GM19025 (cell line): ENCODE data around the gene EEF1A1.
"Not testable (repeated sequence)": the region's sequence is repeated elsewhere in the genome, so short reads cannot be mapped to it uniquely, and the experiment has no call there.

Experiments
- ATAC-seq: cut with Tn5 transposase; IDR thresholded peaks from one replicate; pipeline ENCODE4 v1.9.1; 2021; ENCODE audit warnings: mild to moderate bottlenecking, low read depth, moderate library complexity; ENCODE audit not compliant: unreplicated experiment

Gene EEF1A1

GRCh38 chr6:73520688-73521350 is at the start of gene EEF1A1:
EEF1A1 (minus strand) TSS chr6:73521032; CDS start chr6:73520026, 1,006 bp downstream.
- ATAC-seq, result peak; percentile 53

- no peak for ATAC-seq
Observed at GRCh38 chr6:73569121-73569520, 48.3 kb upstream of the EEF1A1 start.

GRCh38 chr6:73566954-73567591 is 46.2 kb upstream of the EEF1A1 start:
- ATAC-seq, result no peak

- ATAC-seq, result not testable (repeated sequence)
Observed at GRCh38 chr6:73566486-73566871, 45.6 kb upstream of the EEF1A1 start.

- no peak for ATAC-seq
Observed at GRCh38 chr6:73565767-73566485, 45.1 kb upstream of the EEF1A1 start.

GRCh38 chr6:73564578-73565345 is 43.9 kb upstream of the EEF1A1 start:
- ATAC-seq, result no peak

GRCh38 chr6:73562558-73562957 is 41.7 kb upstream of the EEF1A1 start:
- no peak for ATAC-seq

GRCh38 chr6:73560853-73561407 is 40.1 kb upstream of the EEF1A1 start:
- ATAC-seq, result peak; percentile 45

GRCh38 chr6:73560182-73560732 is 39.4 kb upstream of the EEF1A1 start:
- peak; percentile 33 for ATAC-seq

GRCh38 chr6:73559399-73559794 is 38.6 kb upstream of the EEF1A1 start:
- not testable (repeated sequence) for ATAC-seq

- ATAC-seq, result peak; percentile 46
Observed at GRCh38 chr6:73558624-73559398, 38.0 kb upstream of the EEF1A1 start.

- no peak for ATAC-seq
Observed at GRCh38 chr6:73556836-73557235, 36.0 kb upstream of the EEF1A1 start.

GRCh38 chr6:73555380-73555949 is 34.6 kb upstream of the EEF1A1 start:
- not testable (repeated sequence) for ATAC-seq

GRCh38 chr6:73551115-73551514 is 30.3 kb upstream of the EEF1A1 start:
- ATAC-seq, result not testable (repeated sequence)

- no peak for ATAC-seq
Observed at GRCh38 chr6:73548458-73549446, 27.9 kb upstream of the EEF1A1 start.

GRCh38 chr6:73547036-73547435 is 26.2 kb upstream of the EEF1A1 start:
- ATAC-seq, result no peak

GRCh38 chr6:73542891-73543290 is 22.1 kb upstream of the EEF1A1 start:
- ATAC-seq, result no peak

- not testable (repeated sequence) for ATAC-seq
Observed at GRCh38 chr6:73542481-73542880, 21.6 kb upstream of the EEF1A1 start.
